ENCODE results near the gene IGSF1.

Gene IGSF1

GRCh38 chrX:131288738-131289511, at the start of gene IGSF1:
IGSF1 (minus strand) TSS chrX:131289306; CDS start chrX:131286674, 2,632 bp downstream.
- peak in 1 of 3 experiments; percentile 4 for DNase-seq

- no peak for DNase-seq
Observed at GRCh38 chrX:131332331-131332730, 43.2 kb upstream of the IGSF1 start.

- no peak for DNase-seq
Observed at GRCh38 chrX:131331152-131331551, 42.0 kb upstream of the IGSF1 start.

GRCh38 chrX:131330735-131331134, 41.6 kb upstream of the IGSF1 start:
- peak in 1 of 3 experiments; percentile 20 for DNase-seq

- DNase-seq, result no peak
Observed at GRCh38 chrX:131322651-131323050, 33.5 kb upstream of the IGSF1 start.

- no peak for DNase-seq
Observed at GRCh38 chrX:131317326-131317725, 28.2 kb upstream of the IGSF1 start.

GRCh38 chrX:131316260-131316659, 27.2 kb upstream of the IGSF1 start:
- DNase-seq, result no peak

- DNase-seq, result no peak
Observed at GRCh38 chrX:131308980-131309379, 19.9 kb upstream of the IGSF1 start.

GRCh38 chrX:131306601-131307000, 17.5 kb upstream of the IGSF1 start:
- DNase-seq, result no peak

- DNase-seq, result no peak
Observed at GRCh38 chrX:131305926-131306325, 16.8 kb upstream of the IGSF1 start.

GRCh38 chrX:131302701-131303100, 13.6 kb upstream of the IGSF1 start:
- DNase-seq, result no peak

- DNase-seq, result no peak
Observed at GRCh38 chrX:131301155-131301554, 12.0 kb upstream of the IGSF1 start.

- DNase-seq, result no peak
Observed at GRCh38 chrX:131298846-131299245, 9.7 kb upstream of the IGSF1 start.

GRCh38 chrX:131298036-131298435, 8.9 kb upstream of the IGSF1 start:
- no peak for DNase-seq

- DNase-seq, result no peak
Observed at GRCh38 chrX:131289527-131289926, 421 bp upstream of the IGSF1 start.

GRCh38 chrX:131288188-131288587, 918 bp downstream of the IGSF1 start:
- DNase-seq, result no peak

- DNase-seq, result no peak
Observed at GRCh38 chrX:131287560-131288179, 1.4 kb downstream of the IGSF1 start.

GRCh38 chrX:131279617-131280016, 9.5 kb downstream of the IGSF1 start:
- DNase-seq, result peak in 1 of 3 experiments; percentile 44

GRCh38 chrX:131279197-131279596, 9.9 kb downstream of the IGSF1 start:
- no peak for DNase-seq

GRCh38 chrX:131277543-131278136, 11.5 kb downstream of the IGSF1 start:
- DNase-seq, result peak in 2 of 3 experiments; percentile 12 to 22

- DNase-seq, result no peak
Observed at GRCh38 chrX:131273011-131273410, 16.1 kb downstream of the IGSF1 start.

GRCh38 chrX:131271826-131272225, 17.3 kb downstream of the IGSF1 start:
- no peak for DNase-seq

GRCh38 chrX:131271274-131271673, 17.8 kb downstream of the IGSF1 start:
- no peak for DNase-seq

GRCh38 chrX:131270080-131270479, 19.0 kb downstream of the IGSF1 start:
- DNase-seq, result peak in 1 of 3 experiments; percentile 32
